ENCODE measurements around the gene KCP.

KCP gene

DNA sequence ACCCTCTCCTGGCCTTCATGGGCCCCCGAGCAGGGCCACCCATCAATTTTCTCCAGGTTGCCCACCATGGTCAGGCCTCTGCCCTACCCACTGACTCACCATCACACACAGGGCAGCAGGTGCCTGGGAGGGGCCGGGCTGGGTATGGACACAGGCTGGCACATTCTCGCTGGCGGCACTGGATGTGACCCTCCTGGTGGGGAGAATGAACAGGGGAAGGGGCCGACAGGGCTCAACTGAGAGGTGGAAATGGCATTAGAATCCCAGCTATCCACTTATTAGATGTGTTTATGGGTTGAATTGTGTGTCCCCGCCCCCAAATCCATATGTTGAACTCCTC lies 16.4 kb downstream of the KCP start:
- H3K4me3 ChIP-seq (replicated peaks; ENCODE audit: insufficient read depth, low read length), result no peak overlapping the region
- peaks cover 17% of the 10 kb centered on the region for H3K27me3 ChIP-seq (ENCODE audit: insufficient read depth, poor library complexity, severe bottlenecking)
- no peak overlapping the region for H3K27ac ChIP-seq (replicated peaks)
- TF ChIP-seq, protein P1, sequence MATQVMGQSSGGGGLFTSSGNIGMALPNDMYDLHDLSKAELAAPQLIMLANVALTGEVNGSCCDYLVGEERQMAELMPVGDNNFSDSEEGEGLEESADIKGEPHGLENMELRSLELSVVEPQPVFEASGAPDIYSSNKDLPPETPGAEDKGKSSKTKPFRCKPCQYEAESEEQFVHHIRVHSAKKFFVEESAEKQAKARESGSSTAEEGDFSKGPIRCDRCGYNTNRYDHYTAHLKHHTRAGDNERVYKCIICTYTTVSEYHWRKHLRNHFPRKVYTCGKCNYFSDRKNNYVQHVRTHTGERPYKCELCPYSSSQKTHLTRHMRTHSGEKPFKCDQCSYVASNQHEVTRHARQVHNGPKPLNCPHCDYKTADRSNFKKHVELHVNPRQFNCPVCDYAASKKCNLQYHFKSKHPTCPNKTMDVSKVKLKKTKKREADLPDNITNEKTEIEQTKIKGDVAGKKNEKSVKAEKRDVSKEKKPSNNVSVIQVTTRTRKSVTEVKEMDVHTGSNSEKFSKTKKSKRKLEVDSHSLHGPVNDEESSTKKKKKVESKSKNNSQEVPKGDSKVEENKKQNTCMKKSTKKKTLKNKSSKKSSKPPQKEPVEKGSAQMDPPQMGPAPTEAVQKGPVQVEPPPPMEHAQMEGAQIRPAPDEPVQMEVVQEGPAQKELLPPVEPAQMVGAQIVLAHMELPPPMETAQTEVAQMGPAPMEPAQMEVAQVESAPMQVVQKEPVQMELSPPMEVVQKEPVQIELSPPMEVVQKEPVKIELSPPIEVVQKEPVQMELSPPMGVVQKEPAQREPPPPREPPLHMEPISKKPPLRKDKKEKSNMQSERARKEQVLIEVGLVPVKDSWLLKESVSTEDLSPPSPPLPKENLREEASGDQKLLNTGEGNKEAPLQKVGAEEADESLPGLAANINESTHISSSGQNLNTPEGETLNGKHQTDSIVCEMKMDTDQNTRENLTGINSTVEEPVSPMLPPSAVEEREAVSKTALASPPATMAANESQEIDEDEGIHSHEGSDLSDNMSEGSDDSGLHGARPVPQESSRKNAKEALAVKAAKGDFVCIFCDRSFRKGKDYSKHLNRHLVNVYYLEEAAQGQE (IDR thresholded peaks at IDR 0.05; ENCODE audit: insufficient replicate concordance, low read depth), result no peak
- TF ChIP-seq POLR2AphosphoS5 (IDR thresholded peaks at IDR 0.05; ENCODE audit: low read depth) (no peak), GABPA (IDR thresholded peaks at IDR 0.05; ENCODE audit: low read depth) (no peak), SPI1 (IDR thresholded peaks at IDR 0.05; ENCODE audit: borderline replicate concordance, low read depth) (no peak)
- TF ChIP-seq, protein P2, sequence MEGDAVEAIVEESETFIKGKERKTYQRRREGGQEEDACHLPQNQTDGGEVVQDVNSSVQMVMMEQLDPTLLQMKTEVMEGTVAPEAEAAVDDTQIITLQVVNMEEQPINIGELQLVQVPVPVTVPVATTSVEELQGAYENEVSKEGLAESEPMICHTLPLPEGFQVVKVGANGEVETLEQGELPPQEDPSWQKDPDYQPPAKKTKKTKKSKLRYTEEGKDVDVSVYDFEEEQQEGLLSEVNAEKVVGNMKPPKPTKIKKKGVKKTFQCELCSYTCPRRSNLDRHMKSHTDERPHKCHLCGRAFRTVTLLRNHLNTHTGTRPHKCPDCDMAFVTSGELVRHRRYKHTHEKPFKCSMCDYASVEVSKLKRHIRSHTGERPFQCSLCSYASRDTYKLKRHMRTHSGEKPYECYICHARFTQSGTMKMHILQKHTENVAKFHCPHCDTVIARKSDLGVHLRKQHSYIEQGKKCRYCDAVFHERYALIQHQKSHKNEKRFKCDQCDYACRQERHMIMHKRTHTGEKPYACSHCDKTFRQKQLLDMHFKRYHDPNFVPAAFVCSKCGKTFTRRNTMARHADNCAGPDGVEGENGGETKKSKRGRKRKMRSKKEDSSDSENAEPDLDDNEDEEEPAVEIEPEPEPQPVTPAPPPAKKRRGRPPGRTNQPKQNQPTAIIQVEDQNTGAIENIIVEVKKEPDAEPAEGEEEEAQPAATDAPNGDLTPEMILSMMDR (IDR thresholded peaks at IDR 0.05; ENCODE audit: insufficient read depth, low read length), result no peak
- DNase-seq (ENCODE audit: low read depth in 1 of 2, low spot score in 1 of 2), result no peak

DNA sequence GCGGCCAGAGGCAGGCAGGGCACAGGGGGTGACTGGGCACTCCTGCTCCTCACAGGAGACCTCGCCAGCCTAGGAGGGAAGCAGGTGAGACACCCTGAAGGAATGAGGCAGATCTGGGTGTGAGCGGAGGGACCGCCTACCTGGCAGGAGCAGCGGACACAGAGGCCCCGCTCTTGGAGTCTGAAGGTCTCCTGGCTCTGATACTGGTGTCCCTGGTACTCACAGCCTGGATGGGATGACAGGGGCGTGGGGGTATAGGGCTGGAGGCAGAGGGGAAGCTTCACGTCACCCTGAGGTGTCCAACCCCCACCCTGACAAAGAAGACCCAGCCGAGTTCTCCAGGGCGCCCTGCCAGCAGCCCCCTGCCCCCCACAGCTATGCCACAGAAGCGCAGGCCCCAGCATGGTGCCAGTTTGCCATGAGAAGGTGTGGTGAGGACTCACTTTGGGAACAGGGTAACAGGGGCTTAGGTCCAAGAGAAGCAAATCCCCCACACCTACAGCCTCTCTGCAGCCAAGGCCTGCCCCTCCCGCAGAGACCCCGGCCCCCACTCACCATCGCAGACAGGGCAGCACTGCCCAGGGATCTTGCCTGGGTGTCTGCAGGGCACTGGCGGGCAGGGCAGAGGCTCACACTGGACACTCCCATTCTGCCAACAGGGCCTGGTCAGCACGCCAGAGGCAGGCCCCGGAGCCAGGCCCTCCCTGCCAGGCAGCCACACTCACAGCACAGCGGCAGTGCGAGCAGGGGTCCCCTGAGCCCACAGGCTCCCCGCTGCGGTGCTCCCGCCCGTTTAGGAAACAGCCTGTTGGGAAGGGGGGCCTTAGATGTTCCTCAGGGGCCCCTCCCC lies 17.0 kb downstream of the KCP start:
- Histone ChIP-seq H3K4me3 (replicated peaks; ENCODE audit: insufficient read depth, low read length) (no peak overlapping the region), H3K27me3 (ENCODE audit: insufficient read depth, poor library complexity, severe bottlenecking) (peaks cover 17% of the 10 kb centered on the region), H3K27ac (replicated peaks) (no peak overlapping the region)
- TF ChIP-seq, protein P1 (IDR thresholded peaks at IDR 0.05; ENCODE audit: insufficient replicate concordance, low read depth), result no peak
- TF ChIP-seq SPI1 (IDR thresholded peaks at IDR 0.05; ENCODE audit: borderline replicate concordance, low read depth) (no peak), POLR2AphosphoS5 (IDR thresholded peaks at IDR 0.05; ENCODE audit: low read depth) (no peak), GABPA (IDR thresholded peaks at IDR 0.05; ENCODE audit: low read depth) (no peak)
- TF ChIP-seq, protein P2 (IDR thresholded peaks at IDR 0.05; ENCODE audit: insufficient read depth, low read length), result no peak
- DNase-seq (ENCODE audit: low read depth in 1 of 2, low spot score in 1 of 2), result no peak

DNA sequence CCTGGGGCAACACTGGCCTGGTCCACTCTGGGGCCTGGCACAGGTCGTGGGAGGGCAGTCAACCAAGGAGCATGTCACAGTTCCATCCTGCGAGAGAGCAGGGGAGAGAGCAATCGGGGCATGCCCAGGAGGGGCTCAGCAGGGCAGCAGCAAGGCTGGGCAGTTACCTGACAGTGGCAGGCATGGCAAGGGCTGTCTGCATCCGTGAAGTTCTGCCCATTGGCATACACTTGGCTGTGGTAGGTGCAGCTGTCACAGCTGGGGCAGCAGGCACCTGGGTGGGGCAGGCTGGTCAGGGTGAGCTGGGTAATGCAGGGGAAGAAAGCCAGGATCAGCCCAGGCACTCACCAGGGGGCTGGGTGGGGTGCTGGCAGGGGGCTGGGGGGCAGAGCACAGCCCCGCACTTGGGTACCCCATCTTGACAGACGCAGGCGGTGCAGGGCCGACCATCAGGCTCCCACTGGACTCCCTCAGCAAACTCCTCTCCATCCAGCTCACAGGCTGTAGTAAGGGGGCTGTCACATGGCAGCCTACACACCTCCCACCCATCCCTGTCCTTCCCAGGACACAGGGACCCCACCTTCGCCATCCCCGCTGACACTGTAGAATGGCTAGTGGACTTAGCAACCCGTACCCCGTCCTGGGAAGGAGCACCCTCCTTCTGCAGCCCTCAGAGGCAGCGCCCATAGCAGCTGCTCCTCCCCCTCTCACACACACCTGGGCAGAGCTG lies 17.8 kb downstream of the KCP start:
- TF ChIP-seq GABPA (IDR thresholded peaks at IDR 0.05; ENCODE audit: low read depth), result no peak
- TF ChIP-seq, protein P2 (IDR thresholded peaks at IDR 0.05; ENCODE audit: insufficient read depth, low read length), result no peak
- TF ChIP-seq, protein P1 (IDR thresholded peaks at IDR 0.05; ENCODE audit: insufficient replicate concordance, low read depth), result no peak
- no peak for TF ChIP-seq SPI1 (IDR thresholded peaks at IDR 0.05; ENCODE audit: borderline replicate concordance, low read depth)
- TF ChIP-seq POLR2AphosphoS5 (IDR thresholded peaks at IDR 0.05; ENCODE audit: low read depth), result no peak
- no peak for DNase-seq (ENCODE audit: low read depth in 1 of 2, low spot score in 1 of 2)
- Histone ChIP-seq H3K4me3 (replicated peaks; ENCODE audit: insufficient read depth, low read length) (no peak overlapping the region), H3K27ac (replicated peaks) (no peak overlapping the region), H3K27me3 (ENCODE audit: insufficient read depth, poor library complexity, severe bottlenecking) (peaks cover 17% of the 10 kb centered on the region)
